Adrenal gland (tissue), 12 donors: Measurements from ENCODE around the gene OGFOD2. TPM values are rescaled to one million over a fixed set of nuclear protein-coding genes. Genes with fewer than 3 reads are reported as not detected.

Experiments
- DNase-seq, 7 donors: peaks; one replicate each; pipeline ENCODE4 v3.0.0-alpha.2; 2019 to 2020
- H3K27ac ChIP-seq, 5 donors: fragments of 200-600 bp; sonication (generic) in 4 of 5; 1 replicate in 3 of 5; 2 replicates in 2 of 5; pipeline versions ENCODE4 v1.5.1 to v1.8.0; 2016 to 2020; ENCODE audit warnings: mild to moderate bottlenecking in 1 of 5
- H3K27me3 ChIP-seq: fragments of 200-600 bp; 2 replicates; pipeline ENCODE4 v1.8.0; 2021
- H3K36me3 ChIP-seq, 2 donors: fragments of 200-600 bp; replicated peaks in 1 of 2; 1 replicate in 1 of 2; 2 replicates in 1 of 2; pipeline versions ENCODE4 v1.5.1 to v1.8.0; 2018 to 2022
- H3K4me1 ChIP-seq, 2 donors: fragments of 200-600 bp; replicated peaks in 1 of 2; 1 replicate in 1 of 2; 2 replicates in 1 of 2; pipeline versions ENCODE4 v1.5.1 to v1.8.0; 2018 to 2021
- H3K4me3 ChIP-seq, 4 donors: fragments of 200-600 bp; sonication (generic) in 3 of 4; one replicate each; pipeline ENCODE4 v1.5.1; 2016 to 2018
- H3K9me3 ChIP-seq, 3 donors: fragments of 200-600 bp; sonication (generic) in 1 of 3; replicated peaks in 1 of 3; 1 replicate in 2 of 3; 2 replicates in 1 of 3; pipeline versions ENCODE4 v1.5.1 to v1.8.0; 2016 to 2021
- POLR2A ChIP-seq, 2 donors: fragments of 450-650 bp; IDR thresholded peaks; one replicate each; pipeline ENCODE4 v1.6.1; 2017; ENCODE audit warnings: antibody characterized with exemption in 2 of 2, mild to moderate bottlenecking in 2 of 2, moderate library complexity in 1 of 2
- WGBS, 4 donors: extraction: QIAGEN DNeasy Blood & Tissue Kit in 2 of 4; methylation state at CpG; one replicate each; pipeline versions ENCODE4 v1.1.5 to v1.1.7; 2013 to 2017; 5-methylcytosine and 5-hydroxymethylcytosine counted together
- intact Hi-C, 2 donors: fragments of 100-400 bp; cut with DNase I; formaldehyde crosslinking; loops; one replicate each; pipeline versions ENCODE4 v1.14.1 to v1.15.0; 2022 to 2023
- polyA plus RNA-seq, 3 donors: library from polyadenylated mRNA; stranded (reverse); fragments of 200-250 nt in 2 of 3; fragments of 350-450 nt in 1 of 3; fragmentation: Illumina TruSeq in 1 of 3; extraction: RNeasy Lipid Tissue Mini Kit (QIAGEN cat#74804) in 1 of 3; gene quantifications; one replicate each; pipeline ENCODE4 v1.2.3, GENCODE V29; 2013 to 2014
- total RNA-seq, 9 donors: library from RNA; depleted of rRNA in 4 of 9; stranded (reverse); fragments of >200 nt in 4 of 9; fragments of 120-200 nt in 1 of 9; fragmentation: NEBNext Ultra II Directional in 1 of 9; extraction: Animal tissue kit (Norgen Biotek cat#: 25700) in 1 of 9; gene quantifications; one replicate each; pipeline versions ENCODE4 v1.1.0 to v1.2.4, GENCODE V29; 2013 to 2023
- TF ChIP-seq, protein P1 (sequence below), 6 experiments: fragments of 450-650 bp in 4 of 6; fragments of 200-600 bp in 2 of 6; sonication (generic) in 1 of 6; IDR thresholded peaks; 1 replicate in 5 of 6; 2 replicates in 1 of 6; pipeline versions ENCODE4 v1.5.1 to v1.8.0; 2016 to 2021; ENCODE audit warnings: antibody characterized with exemption in 6 of 6, mild to moderate bottlenecking in 2 of 6, moderate library complexity in 1 of 6
- donor health status: healthy with polysubstance abuse.
- donor health status: Bipolar disorder and iron deficiency.
- donor health status: DM: yes; HTN: yes; CAD: no.
- donor health status: DM: no; HTN: no; CAD: no.
- donor health status: DM: no; HTN: no; CAD: no.
- donor health status: DM: yes; HTN: yes; CAD: no.

Gene OGFOD2
- total and polyA plus RNA-seq, 12 donors: 6.2 to 44.8 (median 20.3) TPM

DNA sequence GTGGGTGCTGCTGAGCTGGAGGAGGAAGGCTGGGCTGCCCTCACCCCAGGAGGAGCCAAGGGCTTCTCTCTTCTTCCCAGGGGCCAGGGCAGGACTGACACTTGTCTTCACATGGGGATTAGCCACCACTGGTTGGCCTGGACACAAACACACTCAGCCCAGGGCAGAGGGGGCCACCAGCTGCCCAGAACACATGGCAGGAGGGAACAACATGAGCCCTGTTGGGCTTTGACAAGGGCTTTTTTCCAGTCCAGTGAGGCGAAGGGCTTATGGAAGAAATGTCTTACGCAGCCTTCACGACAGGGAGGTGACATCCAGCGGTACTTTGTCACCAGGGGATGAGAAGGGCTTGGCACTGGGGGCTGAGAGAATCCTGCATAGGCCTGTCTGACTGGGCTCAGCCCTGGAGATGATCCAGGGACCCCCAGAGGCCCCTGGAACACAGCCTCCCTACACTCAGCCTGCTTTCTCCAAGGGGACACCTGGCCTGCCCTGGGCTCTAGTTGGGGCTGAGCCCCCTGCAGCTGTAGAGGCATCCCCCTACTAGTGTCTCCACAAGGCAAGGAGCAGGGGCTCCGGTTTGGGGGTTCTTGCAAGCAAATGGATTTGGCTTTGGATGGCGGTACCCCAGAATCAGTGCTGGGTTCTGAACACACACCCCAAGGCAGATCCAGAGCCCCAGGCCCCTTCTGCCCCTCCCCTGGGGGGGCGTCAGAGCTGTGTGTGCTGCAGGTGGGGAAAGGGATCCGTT is 24.3 kb downstream of the OGFOD2 start:
- 88 to 95% (median 89%) methylated on average over 6 to 8 of the region's 8 CpGs for WGBS, 4 donors
- Histone ChIP-seq H3K4me3 (no peak overlapping the region), H3K9me3 (no peaks in the 10 kb centered on the region), H3K4me1 (no peaks in the 10 kb centered on the region), H3K27ac (no peak overlapping the region), H3K27me3 (no peaks in the 10 kb centered on the region), H3K36me3 (peaks cover 0 to 49% of the 10 kb centered on the region in 2 donors)
- intact Hi-C loops: no loop called here
- TF ChIP-seq, protein P1, sequence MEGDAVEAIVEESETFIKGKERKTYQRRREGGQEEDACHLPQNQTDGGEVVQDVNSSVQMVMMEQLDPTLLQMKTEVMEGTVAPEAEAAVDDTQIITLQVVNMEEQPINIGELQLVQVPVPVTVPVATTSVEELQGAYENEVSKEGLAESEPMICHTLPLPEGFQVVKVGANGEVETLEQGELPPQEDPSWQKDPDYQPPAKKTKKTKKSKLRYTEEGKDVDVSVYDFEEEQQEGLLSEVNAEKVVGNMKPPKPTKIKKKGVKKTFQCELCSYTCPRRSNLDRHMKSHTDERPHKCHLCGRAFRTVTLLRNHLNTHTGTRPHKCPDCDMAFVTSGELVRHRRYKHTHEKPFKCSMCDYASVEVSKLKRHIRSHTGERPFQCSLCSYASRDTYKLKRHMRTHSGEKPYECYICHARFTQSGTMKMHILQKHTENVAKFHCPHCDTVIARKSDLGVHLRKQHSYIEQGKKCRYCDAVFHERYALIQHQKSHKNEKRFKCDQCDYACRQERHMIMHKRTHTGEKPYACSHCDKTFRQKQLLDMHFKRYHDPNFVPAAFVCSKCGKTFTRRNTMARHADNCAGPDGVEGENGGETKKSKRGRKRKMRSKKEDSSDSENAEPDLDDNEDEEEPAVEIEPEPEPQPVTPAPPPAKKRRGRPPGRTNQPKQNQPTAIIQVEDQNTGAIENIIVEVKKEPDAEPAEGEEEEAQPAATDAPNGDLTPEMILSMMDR (IDR thresholded peaks at IDR 0.05): no peak
- no peak for TF ChIP-seq POLR2A (IDR thresholded peaks at IDR 0.05)
- no peak for DNase-seq

DNA sequence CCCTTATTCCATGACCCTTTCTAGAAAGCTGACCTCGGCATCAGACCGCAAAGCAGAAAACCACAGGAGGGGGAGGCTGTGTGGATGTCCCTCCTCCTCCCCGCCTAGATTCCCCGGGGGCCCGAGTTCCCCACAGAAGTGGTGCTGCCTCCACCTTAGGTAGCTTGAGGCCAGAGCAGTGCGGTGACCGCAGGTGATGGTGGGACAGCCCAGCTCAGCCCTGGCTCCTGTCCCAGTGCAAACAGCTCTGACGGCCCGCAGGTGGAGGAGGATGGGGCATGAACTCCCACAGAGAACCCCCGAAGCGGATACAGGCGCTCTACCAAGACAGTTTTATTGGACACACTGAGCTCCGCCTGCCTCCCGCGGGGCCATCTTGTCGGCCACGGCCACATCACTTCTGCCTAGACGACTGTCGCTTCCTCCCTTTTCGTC is 25.0 kb downstream of the OGFOD2 start:
- TF ChIP-seq, protein P1 (IDR thresholded peaks at IDR 0.05): no peak
- no peak for TF ChIP-seq POLR2A (IDR thresholded peaks at IDR 0.05)
- intact Hi-C loops: no loop called here
- H3K4me1 ChIP-seq: no peaks in the 10 kb centered on the region
- no peaks in the 10 kb centered on the region for H3K9me3 ChIP-seq
- no peak for DNase-seq
- no peak overlapping the region for H3K4me3 ChIP-seq
- 82 to 91% (median 86%) methylated on average over 13 to 20 of the region's 20 CpGs for WGBS, 4 donors
- peaks cover 0 to 51% of the 10 kb centered on the region in 2 donors for H3K36me3 ChIP-seq
- H3K27me3 ChIP-seq: no peaks in the 10 kb centered on the region
- H3K27ac ChIP-seq: no peak overlapping the region

DNA sequence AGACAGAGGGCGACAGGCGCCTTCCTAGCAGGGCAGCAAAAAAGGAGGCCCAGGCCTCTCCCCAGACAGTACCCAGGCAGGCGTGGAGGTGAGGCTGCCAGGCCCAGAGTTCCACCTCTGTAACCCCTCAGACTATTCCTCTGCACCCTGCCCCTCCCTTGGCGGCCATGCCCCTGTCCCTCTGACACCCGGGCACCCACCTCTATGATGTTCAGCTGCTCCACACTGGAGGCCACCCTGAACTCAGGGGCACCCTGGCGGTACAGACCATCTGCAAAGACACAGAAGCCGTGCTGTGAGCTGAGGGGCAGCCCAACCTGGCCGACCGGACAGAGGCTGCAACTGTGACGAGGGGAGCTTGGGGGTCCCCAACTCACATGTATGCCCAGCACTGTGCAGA is 25.5 kb downstream of the OGFOD2 start:
- TF ChIP-seq, protein P1 (IDR thresholded peaks at IDR 0.05): no peak
- no peak for TF ChIP-seq POLR2A (IDR thresholded peaks at IDR 0.05)
- Histone ChIP-seq H3K27ac (no peak overlapping the region), H3K4me3 (no peak overlapping the region), H3K27me3 (no peaks in the 10 kb centered on the region), H3K4me1 (no peaks in the 10 kb centered on the region), H3K9me3 (no peaks in the 10 kb centered on the region), H3K36me3 (peaks cover 0 to 50% of the 10 kb centered on the region in 2 donors)
- intact Hi-C loops: no loop called here
- DNase-seq: no peak
- whole genome bisulfite sequencing, 4 donors: 91 to 95% (median 93%) methylated on average over 6 to 10 of the region's 10 CpGs

DNA sequence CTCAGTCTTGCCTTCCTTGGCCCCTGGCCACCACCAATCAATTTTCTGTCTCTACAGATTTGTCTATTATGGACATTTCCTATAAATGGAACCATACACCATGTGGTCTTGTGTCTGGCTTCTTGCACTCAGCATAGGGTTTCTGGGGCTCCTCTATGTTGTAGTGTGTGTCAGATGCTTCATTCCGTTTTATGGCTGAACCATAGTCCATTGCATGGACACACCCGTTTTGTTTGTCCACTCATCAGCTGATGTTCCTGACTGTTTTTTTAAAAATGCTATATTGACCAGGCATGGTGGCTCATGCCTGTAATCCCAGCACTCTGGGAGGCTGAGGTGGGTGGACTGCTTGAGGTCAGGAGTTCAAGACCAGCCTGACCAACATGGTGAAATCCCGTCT is 26.4 kb downstream of the OGFOD2 start:
- no peak for DNase-seq
- TF ChIP-seq, protein P1 (IDR thresholded peaks at IDR 0.05): no peak
- TF ChIP-seq POLR2A (IDR thresholded peaks at IDR 0.05): no peak
- Histone ChIP-seq H3K36me3 (peaks cover 0 to 48% of the 10 kb centered on the region in 2 donors), H3K27me3 (no peaks in the 10 kb centered on the region), H3K27ac (no peak overlapping the region), H3K4me1 (no peaks in the 10 kb centered on the region), H3K4me3 (no peak overlapping the region), H3K9me3 (no peaks in the 10 kb centered on the region)
- intact Hi-C loops: no loop called here
- WGBS, 4 donors: 89 to 100% (median 93%) methylated on average over 3 of the region's 3 CpGs
